Kasumi-1 (cell line): ENCODE data around the gene KAT2B.
"Not testable (repeated sequence)": the region's sequence is repeated elsewhere in the genome, so short reads cannot be mapped to it uniquely, and the experiment has no call there.

Experiments used
- DNase-seq, 2 experiments: peaks; one replicate each; lab custom pipeline; 2025; lab: John Stamatoyannopoulos, UW

Gene KAT2B

GRCh38 chr3:20041197-20041780 is 1.0 kb downstream of the KAT2B start:
- peak; percentile 79 to 89 for DNase-seq

DNA sequence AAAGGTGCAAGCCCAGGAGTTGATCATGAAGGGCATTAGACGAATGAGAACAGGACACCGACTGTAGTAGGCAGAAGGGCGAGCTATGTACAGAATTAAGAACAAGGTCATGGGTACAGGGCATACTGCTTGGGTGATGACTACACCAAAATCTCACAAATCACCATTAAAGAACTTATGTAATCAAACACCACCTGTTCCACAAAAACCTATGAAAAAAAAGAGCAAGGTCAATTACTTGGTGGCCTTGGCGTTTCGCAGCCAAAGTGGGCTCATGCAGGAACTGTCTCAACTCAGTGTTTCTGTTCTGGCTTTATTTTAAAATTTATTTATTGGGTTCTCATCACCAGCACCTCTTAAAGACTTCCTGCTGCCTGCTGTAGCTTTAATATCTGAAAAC is 2.1 kb downstream of the KAT2B start:
- no peak for DNase-seq

- DNase-seq, result peak; percentile 33 to 48
Observed at GRCh38 chr3:20043396-20043795, 3.1 kb downstream of the KAT2B start.

GRCh38 chr3:20043825-20044224 is 3.6 kb downstream of the KAT2B start:
- no peak for DNase-seq

- not testable (repeated sequence) for DNase-seq
Observed at GRCh38 chr3:20045141-20045540, 4.9 kb downstream of the KAT2B start.

DNA sequence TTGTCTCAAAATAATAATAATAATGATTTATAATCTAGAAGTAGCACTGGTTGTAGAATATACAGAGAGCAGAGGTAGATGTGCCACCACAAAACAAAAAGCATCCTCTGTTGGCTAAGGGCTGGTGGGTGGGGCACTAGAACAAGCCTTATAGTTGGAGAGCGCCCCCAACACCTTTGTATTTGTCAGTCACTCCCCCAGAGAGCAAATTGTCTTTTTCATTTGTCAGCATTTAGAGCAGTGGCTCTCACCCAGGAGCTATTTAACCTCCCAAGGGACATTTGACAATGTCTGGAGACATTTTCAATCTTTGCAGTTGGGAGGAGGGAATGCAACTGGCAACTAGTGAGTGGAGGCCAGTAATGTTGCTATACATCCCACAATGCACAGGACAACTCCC is 6.3 kb downstream of the KAT2B start:
- no peak for DNase-seq

DNA sequence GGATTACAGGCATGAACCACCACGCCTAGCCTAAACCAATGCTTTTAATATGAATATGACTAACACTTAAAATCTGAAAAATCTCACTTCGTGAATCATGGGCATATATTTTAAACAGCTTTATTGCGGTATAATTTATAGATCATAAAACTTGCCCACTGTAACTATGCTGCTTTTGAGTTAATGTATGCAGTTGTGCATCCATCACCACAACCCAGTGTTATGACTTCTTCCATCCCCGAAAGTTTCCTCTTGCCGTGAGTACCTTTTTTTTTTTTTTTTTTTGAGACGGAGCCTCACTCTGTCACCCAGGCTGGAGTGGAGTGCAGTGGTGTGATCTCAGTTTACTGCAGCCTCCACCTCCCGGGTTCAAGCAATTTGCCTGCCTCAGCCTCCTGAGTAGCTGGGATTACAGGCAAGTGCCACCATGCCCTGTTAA is 7.1 kb downstream of the KAT2B start:
- no peak for DNase-seq

DNA sequence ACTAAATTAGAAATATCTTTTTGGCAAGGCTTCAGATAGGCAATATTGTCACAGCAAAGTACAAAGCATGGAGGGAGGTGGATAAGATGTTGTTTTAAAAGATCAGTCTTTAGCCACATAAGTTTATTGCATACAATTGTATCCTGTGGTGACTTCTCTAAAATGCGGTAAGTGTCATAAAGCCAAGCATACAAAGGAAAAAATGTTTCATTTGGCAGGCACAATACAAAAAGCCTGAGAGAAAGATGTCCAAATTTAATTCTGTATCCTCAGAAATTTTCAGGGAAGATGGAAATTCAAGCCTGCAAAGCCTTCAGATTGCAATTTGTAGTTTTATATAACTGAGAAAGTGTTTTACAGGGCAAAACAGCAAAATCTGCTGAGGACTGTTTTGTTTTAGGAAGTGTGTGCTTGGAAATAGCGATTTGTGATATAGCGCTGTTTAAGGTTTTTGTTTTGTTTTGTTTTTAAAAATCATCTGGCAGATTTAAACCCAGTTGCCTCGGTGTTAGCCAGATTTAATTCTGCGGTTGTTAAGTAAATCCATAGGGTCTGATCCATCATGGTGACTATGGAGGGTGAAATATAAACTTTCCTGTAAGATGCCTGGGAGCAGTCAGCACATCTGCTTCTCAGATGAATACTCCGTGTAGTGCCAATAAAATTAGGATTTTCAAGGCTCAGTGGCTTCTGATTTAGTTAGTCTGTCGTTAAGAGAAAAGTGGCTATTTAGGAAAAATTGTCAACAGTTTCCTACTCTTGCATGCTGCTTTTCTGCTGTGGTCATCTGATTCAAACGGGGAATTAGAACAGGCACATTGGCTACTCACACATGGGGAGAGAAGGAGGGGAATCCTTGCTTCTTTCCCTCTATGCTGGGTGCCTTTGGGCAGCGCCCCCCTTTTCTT is 8.0 kb downstream of the KAT2B start:
- no peak for DNase-seq

- no peak for DNase-seq
Observed at GRCh38 chr3:20051123-20051806, 11.0 kb downstream of the KAT2B start.

- no peak for DNase-seq
Observed at GRCh38 chr3:20052851-20053250, 12.6 kb downstream of the KAT2B start.

DNA sequence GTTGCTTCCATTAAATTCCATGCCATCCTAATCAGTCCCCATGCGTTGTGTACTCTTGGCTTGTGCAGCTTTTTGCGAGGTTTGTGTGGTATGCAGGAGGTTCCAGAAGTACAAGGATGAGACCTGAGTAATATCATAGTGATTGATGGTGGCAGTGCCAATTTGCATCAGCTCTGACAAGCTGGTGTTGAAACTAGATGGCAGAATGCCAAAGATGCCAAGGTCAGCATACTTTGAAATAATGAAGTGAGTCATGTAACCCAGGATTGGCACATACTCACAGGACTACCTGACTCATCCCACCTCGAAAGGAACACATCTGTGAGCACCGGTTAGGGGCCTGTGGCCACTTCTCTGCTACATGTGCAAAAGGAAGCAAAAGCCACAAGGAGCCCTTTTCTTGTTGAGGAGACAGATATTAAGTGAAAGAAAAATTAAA is 14.3 kb downstream of the KAT2B start:
- peak in 1 of 2 experiments; percentile 30 for DNase-seq

DNA sequence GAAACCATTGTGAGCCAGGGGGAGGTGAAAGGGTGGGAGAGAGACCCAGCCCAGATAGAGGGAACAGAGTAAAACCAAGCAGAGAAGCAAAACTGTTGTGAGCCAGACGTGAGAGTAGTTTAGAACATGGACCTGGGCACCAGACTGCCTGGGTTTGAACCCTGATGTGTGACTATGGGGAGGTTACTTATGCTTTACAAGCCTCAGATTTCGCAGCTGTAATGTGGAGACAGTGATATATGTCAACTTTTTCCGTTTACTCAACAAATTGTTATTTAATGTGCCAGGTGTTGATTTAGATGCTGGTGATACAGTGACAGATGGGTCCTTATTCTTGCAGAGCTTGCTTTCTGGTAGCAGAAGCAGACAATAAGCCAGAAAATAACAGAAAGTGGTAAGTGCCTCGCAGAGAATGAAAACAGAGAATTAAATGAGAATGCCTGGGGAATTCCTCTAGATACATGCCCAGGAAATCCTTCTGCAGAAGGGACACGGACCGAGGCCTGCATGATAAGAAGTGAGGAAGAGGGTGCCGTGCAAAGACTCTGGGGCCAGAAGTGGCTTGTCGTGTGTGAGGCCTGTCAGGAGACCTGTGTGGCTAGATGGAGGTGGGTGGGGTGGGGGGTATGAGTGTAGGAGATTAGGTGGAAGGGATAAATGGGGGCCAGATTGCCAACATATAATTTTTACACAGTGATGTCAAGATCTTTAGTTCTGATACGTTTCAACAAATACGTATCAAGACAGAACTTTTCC is 15.0 kb downstream of the KAT2B start:
- DNase-seq, result no peak

GRCh38 chr3:20055842-20056241 is 15.6 kb downstream of the KAT2B start:
- no peak for DNase-seq

DNA sequence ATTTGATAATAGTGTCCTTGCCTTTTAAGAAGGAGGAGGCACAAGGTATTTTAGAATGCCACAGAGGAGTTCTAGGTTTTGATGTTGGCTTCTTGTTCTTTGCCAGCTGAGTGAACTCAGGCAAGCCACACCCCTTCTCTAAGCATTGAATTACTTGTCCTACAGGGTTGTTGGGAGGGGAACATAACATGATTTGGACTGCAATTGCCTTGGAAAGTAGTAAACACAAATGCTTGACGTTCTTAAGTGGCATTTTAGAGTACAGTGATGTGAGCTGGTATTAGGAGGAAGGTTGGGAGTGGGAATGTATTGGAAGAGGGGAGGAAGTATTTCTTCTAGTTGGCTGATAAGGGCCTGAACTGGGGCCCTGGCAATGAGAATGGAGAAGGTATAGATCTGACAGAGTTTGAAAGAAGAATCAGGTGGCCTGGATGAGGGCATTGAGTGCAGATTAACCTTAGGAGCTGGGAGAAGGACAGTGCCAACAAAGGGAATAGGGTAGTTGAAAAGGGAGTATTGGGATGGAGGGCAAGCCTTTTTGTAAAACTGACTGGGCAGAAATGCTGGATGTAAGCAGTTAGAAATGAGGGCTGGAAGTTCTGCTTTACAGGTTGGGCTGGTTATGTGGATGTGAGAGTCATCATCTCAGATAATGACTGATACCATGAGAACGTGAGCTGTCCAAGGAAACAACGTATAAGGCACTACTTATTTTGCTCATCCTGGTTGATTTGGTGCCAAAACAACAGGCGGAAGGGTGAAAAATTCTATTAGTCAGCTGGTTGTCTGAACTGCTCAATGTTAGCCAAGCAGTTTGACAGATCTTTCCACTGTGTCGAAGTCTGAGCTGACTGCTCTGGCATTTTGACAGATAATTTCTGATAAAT is 16.7 kb downstream of the KAT2B start:
- DNase-seq, result no peak

DNA sequence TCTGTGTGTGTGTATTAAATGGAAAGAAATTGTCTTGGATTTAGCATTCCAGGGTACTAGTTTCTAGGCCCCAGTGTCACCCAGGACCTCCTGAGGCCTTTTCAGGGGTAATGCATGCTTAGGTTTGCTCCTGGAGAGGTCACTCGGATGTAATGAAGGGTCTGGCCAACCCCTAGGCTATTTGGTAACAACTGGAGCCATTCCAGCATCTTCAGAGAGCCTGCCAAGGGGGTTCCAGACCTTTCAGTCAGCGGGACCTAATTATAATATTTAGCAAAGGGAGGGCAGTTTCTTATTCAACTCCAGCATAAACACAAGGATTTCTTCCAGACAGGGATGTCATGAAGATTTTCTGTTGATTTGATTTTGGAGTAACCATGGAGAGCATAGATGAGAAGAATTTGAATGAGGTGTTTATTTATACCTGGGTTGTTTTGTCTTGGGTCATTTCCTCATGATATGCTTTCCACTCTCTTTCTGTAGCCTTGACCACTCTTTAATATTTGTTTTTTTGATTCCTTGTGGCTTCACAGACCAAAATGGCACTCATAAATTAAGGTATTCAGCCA is 17.4 kb downstream of the KAT2B start:
- DNase-seq, result no peak

DNA sequence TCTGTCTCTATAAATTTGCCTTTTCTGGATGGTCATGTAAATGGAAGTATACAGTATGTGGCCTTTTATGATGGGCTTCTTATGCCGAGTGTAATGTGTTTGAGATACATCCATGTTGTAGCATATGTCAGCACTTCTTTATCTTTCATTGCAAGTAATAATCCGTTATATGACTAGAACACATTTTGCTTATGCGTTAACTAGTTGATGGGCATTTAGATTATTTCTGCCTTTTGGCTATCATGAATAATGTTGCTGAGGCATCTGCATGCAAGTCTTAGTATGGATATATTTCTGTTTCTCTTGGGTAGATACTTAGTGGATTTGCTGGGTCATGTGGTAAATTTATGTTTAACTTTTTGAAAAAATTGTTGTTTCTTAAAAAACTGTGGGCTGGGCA is 19.7 kb downstream of the KAT2B start:
- DNase-seq, result no peak

DNA sequence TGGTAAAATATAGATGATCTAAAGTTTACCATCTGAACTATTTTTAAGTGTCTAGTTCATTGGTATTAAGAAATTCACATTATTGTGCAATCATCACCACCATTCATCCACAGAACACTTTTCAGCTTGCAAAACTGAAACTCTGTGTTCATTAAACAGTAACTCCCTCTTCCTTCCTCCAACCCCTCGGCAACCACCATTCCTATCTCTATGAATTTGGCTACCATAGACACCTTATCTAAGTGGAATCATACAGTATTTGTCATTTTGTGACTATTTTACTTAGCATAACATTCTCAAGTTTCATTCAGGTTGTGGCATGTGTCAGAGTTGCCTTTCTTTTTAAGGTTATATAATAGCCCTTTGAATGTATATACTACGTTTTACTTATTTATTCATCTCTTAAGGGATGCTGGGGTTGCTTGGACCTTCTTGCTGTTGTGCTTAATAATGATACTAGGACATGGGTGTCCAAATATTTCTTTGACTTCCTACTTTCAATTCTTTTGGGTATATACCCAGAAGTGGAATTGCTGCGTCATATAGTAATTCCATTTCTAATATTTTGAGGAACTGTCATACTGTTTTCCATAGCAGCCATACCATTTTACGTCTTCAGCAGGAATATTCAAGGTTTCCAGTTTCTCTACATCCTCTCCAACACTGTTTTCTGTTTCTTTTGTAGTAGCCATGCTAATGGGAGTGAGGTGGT is 20.9 kb downstream of the KAT2B start:
- DNase-seq, result peak; percentile 70 to 79

DNA sequence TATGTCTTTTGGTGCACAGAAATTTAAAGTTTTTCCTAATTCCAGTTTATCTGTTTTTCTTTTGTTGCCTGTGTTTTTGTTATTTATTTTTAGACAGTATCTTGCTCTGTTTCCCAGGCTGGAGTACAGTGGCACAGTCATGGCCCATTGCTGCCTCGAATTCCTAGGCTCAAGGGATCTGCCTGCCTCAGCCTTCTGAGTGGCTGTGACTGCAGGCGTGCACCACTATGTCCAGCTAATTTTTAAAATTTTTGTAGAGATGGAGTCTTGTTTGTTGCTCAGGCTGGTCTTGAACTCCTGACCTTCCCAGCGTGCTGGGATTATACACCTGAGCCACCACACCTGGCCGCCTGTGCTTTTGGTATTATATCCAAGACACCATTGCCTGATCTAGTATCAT is 22.8 kb downstream of the KAT2B start:
- DNase-seq, result no peak

- DNase-seq, result no peak
Observed at GRCh38 chr3:20064387-20064786, 24.1 kb downstream of the KAT2B start.
